Inflammatory macrophage treated with lipopolysaccharide for 1 hour (primary cell): Measurements from ENCODE around the gene MAP1LC3B.

Experiments used
- DNase-seq, 2 donors: peaks; one replicate each; pipeline ENCODE4 v3.0.0-alpha.2; 2020 to 2022

Gene MAP1LC3B

DNA sequence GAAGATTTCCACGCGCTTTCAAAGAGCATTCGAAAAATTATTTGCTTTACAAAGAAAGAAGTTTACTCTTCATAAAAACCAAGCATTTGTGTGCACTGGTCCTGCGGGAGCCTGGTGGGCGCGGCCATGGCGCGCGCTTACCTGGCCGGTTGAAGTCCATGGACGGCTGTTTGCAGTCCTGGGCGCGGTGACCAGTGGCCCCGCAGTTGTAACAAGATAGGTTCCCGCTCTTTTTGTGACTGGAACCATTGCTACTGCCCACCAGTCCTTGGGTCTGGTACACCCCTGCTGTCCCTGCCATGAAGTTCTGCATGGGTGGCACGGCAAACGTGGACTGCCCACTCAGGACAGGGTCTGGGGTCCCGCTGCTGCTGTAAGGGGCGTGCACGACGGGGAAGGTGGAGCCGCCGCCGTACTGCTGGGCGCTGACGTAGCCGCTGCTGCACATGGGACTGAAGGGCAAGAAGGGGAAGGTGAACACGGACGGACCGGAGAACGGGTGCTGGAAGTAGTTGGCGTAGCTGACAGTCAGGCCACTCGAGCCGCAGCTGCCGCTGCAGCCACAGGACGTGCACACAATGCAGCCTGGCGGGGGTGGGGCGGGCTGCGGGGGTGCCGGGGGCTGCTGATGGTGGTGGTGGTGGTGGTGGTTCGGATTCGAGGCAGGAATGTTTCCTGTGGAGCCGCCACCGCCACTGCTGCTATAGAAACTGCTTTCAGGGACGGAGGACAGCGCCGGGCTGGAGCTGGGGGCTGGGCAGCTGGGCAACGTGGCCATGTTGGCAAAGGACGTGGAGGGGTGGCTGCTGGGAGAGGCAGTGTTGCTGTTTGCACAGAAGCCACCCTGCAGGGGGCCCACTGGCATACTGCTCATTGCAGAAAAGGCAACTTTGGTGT is 19.5 kb downstream of the MAP1LC3B start:
- DNase-seq: no peak

DNA sequence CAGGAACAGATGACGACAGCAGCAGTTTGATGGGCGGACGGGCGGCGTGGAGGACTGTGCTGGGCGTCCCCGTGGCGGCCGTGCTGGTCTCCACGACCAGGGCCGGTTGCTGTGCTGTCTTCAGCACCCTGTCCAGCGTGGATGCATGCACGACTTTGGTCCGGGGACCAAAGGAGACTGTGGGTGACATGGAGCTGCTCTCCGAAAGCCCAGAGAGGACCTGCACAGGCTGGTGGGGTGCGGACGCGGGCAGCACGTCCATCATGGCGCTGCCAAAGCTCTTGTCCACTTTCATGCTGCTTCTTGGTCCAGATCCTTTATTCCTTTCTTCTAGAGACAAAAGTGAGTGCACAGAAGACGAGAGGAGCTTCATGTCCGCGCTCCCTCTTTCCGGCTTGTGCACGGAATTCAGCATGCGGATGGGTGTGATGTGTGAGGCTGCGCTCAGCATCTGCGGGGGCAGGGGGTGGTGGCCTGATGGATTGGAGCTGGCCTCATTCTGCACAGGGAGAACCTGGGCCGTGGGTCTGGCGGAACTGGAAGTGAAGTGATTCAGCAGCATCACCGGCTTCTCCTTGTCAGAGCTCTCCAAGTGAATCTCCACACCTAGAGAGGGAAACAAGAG is 20.3 kb downstream of the MAP1LC3B start:
- DNase-seq: no peak

GRCh38 chr16:87412996-87413421 is 20.9 kb downstream of the MAP1LC3B start:
- no peak for DNase-seq

- no peak for DNase-seq
Measured at GRCh38 chr16:87414251-87414680, 22.1 kb downstream of the MAP1LC3B start.

- no peak for DNase-seq
Measured at GRCh38 chr16:87415441-87415840, 23.3 kb downstream of the MAP1LC3B start.

DNA sequence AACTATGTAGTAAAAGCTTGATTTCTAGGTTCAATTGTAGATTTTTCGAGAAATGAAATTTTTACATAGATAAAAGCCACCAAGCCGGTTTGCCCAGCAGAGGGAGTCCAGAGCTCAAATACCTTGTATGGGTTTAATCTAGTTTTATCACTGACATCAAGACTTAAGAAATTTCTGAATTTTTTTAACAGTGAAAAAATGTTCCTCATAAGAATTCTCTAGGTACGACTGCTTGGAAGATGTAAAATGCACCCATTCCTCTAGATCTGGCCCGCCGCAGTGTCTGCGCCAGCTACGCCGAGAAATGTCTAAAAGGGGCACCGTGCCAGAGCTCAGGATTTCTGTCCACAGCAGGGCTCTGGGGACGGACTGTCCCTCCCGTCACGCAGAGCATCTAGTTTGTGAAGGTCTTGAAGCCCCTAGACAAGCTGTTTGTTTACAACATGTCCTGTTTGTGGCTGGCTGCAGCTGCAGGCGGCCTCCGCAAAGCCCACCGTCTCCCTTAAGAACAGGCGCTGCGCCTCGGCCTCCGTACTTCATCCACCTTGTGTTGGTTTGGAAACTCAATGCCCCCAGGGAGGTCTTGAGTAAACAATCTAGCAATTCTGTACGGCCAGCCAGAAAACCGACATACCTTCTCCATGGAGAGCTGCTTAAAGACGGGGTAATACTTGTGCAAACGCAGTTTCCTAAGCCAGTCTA is 24.8 kb downstream of the MAP1LC3B start:
- peak; percentile 18 to 69 for DNase-seq

DNA sequence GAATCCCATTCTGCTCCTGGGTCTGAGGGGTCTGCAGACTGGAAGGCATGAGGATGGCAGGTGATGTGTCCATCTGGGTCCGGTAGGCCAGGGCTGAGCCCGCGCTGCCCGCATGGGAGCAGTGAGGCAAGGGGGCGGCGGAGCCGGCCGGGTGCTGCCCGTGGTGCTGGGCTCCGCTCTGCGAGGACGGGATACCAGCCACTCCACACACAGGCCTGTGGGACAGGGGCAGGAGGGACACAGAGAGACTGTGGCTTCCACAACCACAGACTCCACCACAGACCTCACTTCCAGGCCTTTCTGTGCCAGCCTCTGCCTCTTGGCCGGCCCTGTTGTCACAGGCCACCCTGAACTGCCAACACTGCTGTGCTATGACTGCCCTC is 25.4 kb downstream of the MAP1LC3B start:
- DNase-seq: no peak

GRCh38 chr16:87418216-87418615 is 26.1 kb downstream of the MAP1LC3B start:
- no peak for DNase-seq

DNA sequence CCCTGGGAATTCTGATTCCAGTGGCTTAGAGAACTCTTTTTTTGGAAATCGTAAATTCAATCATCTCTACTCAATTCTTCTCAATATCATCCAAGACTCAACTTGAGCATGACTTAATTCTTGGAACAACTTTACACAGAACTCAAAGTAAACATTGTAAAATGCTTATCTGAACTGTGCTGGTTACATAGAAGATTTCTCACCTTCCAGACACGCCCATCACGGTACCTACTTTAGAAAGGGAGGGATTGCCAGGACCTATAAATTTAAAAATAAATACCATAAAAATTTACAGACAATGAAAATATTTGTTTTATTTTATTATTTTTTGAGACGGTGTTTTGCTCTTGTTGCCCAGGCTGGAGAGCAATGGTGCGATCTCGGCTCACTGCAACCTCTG is 26.5 kb downstream of the MAP1LC3B start:
- no peak for DNase-seq

GRCh38 chr16:87420026-87421002 is 28.2 kb downstream of the MAP1LC3B start:
- DNase-seq: no peak

GRCh38 chr16:87421003-87421912 is 29.1 kb downstream of the MAP1LC3B start:
- no peak for DNase-seq

DNA sequence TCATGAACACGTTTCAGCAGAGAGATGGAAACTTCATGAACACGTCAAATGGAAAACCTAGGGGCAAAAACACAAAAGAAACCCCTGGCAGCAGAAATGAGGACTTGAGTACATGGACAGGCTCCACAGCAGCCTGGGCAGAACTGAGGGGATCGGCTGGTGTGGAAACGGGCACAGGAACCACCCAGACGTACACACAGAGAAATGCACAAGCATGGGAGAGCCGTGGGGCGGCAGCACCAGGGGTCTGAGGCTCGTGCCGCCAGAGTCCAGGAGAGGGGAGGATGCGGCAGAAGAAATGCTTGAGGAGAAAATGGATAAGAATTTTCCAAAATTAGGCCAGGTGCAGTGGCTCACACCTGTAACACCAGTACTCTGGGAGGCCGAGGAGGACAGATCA is 30.0 kb downstream of the MAP1LC3B start:
- no peak for DNase-seq

DNA sequence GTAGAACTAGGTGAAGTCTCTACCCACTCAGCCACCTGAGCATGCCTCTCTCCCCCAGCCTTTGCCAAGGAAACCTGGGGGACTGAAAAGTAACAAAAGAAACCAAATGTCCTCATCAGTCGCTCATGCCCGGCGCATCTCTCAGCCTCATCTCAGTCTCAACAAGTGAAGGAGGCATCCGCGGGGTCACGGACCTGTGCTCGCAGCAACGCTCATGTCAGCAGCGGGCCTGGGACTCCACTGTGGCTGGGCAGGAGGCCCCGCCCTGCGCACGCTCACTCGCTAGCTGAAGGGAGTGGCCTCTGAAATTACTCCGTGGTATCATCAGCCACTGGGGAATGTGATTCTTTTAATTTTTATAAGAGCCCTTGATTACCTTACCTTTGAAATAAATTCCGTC is 31.3 kb downstream of the MAP1LC3B start:
- no peak for DNase-seq

- DNase-seq: no peak
Measured at GRCh38 chr16:87424266-87424665, 32.1 kb downstream of the MAP1LC3B start.

- no peak for DNase-seq
Measured at GRCh38 chr16:87425941-87426340, 33.8 kb downstream of the MAP1LC3B start.

DNA sequence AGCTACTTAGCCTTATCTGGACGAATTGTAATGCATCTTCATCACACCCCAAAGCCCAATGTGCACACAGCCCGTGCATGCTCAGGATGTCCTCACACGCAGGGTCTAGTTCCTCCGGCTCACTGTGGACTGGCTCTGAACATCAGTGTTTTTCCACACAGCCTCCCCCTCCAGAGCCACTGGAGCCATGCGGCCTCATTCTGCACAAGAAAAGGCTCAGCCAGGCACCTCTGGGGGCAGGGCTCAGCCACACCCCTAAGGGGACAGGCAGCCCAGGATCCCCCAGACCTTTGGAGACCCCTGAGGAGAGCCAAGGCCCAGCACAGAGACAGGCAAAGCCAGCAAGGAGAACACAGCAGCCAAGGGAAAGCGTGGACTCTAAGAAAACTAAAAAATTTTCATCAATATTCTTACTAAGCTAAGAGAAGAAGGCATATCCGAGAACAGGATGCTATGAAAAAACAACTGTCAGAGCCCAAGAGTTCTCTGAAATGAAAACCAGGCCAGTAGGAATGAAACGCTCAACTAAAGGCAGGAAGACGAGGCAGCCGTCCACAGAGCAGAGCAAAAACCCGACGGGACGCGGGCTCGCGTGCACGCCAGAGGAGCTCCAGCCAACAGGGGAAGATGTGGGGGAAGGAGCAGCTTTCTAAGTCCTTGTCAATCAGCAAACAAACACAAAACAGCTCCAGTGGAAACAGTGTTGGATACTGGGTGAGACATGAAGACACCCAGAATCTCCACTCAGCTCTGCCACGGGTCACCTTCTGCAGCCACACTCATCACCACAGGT is 34.5 kb downstream of the MAP1LC3B start:
- no peak for DNase-seq

GRCh38 chr16:87431926-87432325 is 39.8 kb downstream of the MAP1LC3B start:
- no peak for DNase-seq

- no peak for DNase-seq
Measured at GRCh38 chr16:87432330-87432915, 40.3 kb downstream of the MAP1LC3B start.

GRCh38 chr16:87434146-87434667 is 42.1 kb downstream of the MAP1LC3B start:
- no peak for DNase-seq
